H1 (cell line): ENCODE data around the gene HMGXB3. TPM values are rescaled to one million over a fixed set of nuclear protein-coding genes. Genes with fewer than 3 reads are reported as not detected.

Experiments
- JUN ChIP-seq: IDR thresholded peaks from 2 replicates; pipeline ENCODE4 v1.6.1; 2011; ENCODE audit warnings: low read depth, mild to moderate bottlenecking, improper control_type of control experiment, low read length
- POLR2AphosphoS5 ChIP-seq: IDR thresholded peaks from 2 replicates; pipeline ENCODE4 v1.6.1; 2011; ENCODE audit warnings: low read depth, low read length
- RNF2 ChIP-seq: fragments of 200-900, 300-1000 bp; sonication (generic); IDR thresholded peaks from 2 replicates; pipeline ENCODE4 v1.7.1; 2016; ENCODE audit warnings: borderline replicate concordance, low read depth, mild to moderate bottlenecking, antibody characterized with exemption, low read length; ENCODE audit not compliant: poor library complexity, severe bottlenecking; ENCODE audit errors: missing control alignments
- TEAD4 ChIP-seq: IDR thresholded peaks from 2 replicates; pipeline ENCODE4 v1.6.1; 2012; ENCODE audit warnings: low read depth, low read length, inconsistent platforms, mixed read lengths
- polyA plus RNA-seq, 7 experiments: library from polyadenylated mRNA; depleted of rRNA in 3 of 7; stranded (reverse) in 5 of 7; unstranded in 2 of 7; fragments of >200 nt in 5 of 7; fragments of 200-250 nt in 2 of 7; gene quantifications; 1 replicate in 5 of 7; 2 replicates in 1 of 7; 4 replicates in 1 of 7; pipeline versions ENCODE4 v1.2.1 to v1.2.3, GENCODE V29; 2011 to 2013; ENCODE audit warnings: missing spikeins in 2 of 7, mixed read lengths in 2 of 7
- total RNA-seq: library from RNA; stranded (reverse); fragmentation: NEBNext Ultra II Directional; extraction: Animal tissue kit (Norgen Biotek cat#: 25700); gene quantifications from 2 replicates; pipeline ENCODE4 v1.2.1, GENCODE V29; 2021

HMGXB3 gene
- total and polyA plus RNA-seq, 2 of the 8 experiments (the other 6 are each of a cell fraction or from before 2014, with no cell fraction given): 26.8 to 28.0 TPM

- TF ChIP-seq RNF2 (no peak), JUN (no peak), POLR2AphosphoS5 (no peak), TEAD4 (no peak)
These were observed 45.0 kb downstream of the HMGXB3 start (continued) for GRCh38 chr5:150045549-150045948.
